IgD-negative memory B cell (primary cell): ENCODE results near the gene PLXNA3. TPM values are rescaled to one million over a fixed set of nuclear protein-coding genes. Genes with fewer than 3 reads are reported as not detected.

Experiments
- H3K27ac Mint-ChIP-seq, 3 donors: one replicate each; pipeline ENCODE4 v1.8.0; 2020 to 2022; ENCODE audit warnings: mild to moderate bottlenecking in 3 of 3, mixed read lengths in 3 of 3, moderate library complexity in 1 of 3
- H3K27me3 Mint-ChIP-seq: one replicate; pipeline ENCODE4 v1.8.0; 2021; ENCODE audit warnings: mixed read lengths
- H3K36me3 Mint-ChIP-seq: one replicate; pipeline ENCODE4 v1.8.0; 2020; ENCODE audit warnings: mild to moderate bottlenecking, mixed read lengths
- H3K4me1 Mint-ChIP-seq, 3 donors: one replicate each; pipeline ENCODE4 v1.8.0; 2020 to 2022; ENCODE audit warnings: mixed read lengths in 3 of 3, mild to moderate bottlenecking in 1 of 3
- H3K4me3 Mint-ChIP-seq, 4 donors: one replicate each; pipeline ENCODE4 v1.8.0; 2020 to 2022; ENCODE audit warnings: mild to moderate bottlenecking in 4 of 4, mixed read lengths in 4 of 4, moderate library complexity in 3 of 4
- H3K9me3 Mint-ChIP-seq, 3 donors: one replicate each; pipeline ENCODE4 v1.8.0; 2020 to 2021; ENCODE audit warnings: mixed read lengths in 3 of 3, mild to moderate bottlenecking in 1 of 3
- polyA plus RNA-seq: library from polyadenylated mRNA; unstranded; fragments of 300-500 nt; fragmentation: Illumina TruSeq; gene quantifications from one replicate; pipeline ENCODE4 v1.2.3, GENCODE V29; 2021

Gene PLXNA3
- polyA plus RNA-seq, 1 donor from 2014 or later = 2.7 TPM

- Mint-ChIP-seq H3K36me3 (peaks cover 3% of the 10 kb centered on the region), H3K9me3 (peaks cover 0 to 2% (median 0%) of the 10 kb centered on the region in 3 donors), H3K4me1 (peaks cover 7 to 16% (median 14%) of the 10 kb centered on the region in 3 donors), H3K4me3 (peak overlapping the region; percentile 84 to 94 (median 90)), H3K27ac (peak overlapping the region in 1 of 3 donors; percentile 90), H3K27me3 (no peaks in the 10 kb centered on the region)
Measured at GRCh38 chrX:154429711-154430110, 28.4 kb upstream of the PLXNA3 start.

DNA sequence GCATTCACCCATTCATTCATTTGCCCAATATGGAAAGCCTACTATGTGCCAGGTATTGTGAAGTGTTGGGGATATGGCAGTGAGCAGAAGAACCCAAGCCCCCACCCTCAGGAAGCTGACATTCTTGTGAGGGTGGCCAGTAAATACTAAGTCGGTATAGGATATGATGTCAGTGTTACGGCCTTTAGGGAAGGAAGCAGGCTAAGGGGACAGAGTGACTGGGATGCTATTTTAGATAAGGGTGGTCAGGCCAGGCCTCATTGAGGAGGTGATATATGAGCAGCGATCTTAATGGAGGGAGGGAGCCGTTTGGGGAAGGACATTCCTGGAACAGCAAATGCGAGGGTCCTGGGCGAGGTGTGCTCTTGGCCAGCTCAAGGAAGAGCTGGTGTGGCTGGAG is 27.6 kb upstream of the PLXNA3 start:
- Mint-ChIP-seq H3K9me3 (peaks cover 0 to 2% (median 0%) of the 10 kb centered on the region in 3 donors), H3K27ac (peak overlapping the region in 2 of 3 donors; percentile 71 to 73), H3K27me3 (no peaks in the 10 kb centered on the region), H3K4me3 (peak overlapping the region in 1 of 4 donors; percentile 48), H3K4me1 (peaks cover 7 to 16% (median 14%) of the 10 kb centered on the region in 3 donors), H3K36me3 (peaks cover 3% of the 10 kb centered on the region)

DNA sequence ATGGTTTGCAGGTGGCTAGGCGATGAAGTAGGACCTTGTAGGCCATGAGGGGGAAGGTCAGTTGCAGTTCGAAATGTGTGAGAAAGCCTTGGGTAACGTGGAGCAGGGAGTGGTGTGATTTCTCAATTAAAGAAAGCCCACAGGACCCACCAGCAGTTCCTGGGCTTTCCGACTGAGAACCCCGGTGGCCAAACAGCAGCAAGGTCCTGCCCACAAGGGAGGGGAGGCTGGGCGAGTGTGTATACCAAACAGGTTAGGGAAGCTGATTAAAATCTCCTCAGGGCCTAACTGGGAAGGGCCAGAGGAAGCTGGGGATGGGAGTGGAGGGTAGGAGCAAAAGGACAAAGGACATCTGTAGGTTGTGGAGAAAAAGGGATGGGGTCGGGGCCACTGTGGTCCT is 27.2 kb upstream of the PLXNA3 start:
- peaks cover 3% of the 10 kb centered on the region for H3K36me3 Mint-ChIP-seq
- H3K27ac Mint-ChIP-seq = peak overlapping the region in 2 of 3 donors; percentile 71 to 73
- peaks cover 0 to 2% (median 0%) of the 10 kb centered on the region in 3 donors for H3K9me3 Mint-ChIP-seq
- no peaks in the 10 kb centered on the region for H3K27me3 Mint-ChIP-seq
- peaks cover 7 to 16% (median 14%) of the 10 kb centered on the region in 3 donors for H3K4me1 Mint-ChIP-seq
- H3K4me3 Mint-ChIP-seq = peak overlapping the region in 2 of 4 donors; percentile 2 to 48

DNA sequence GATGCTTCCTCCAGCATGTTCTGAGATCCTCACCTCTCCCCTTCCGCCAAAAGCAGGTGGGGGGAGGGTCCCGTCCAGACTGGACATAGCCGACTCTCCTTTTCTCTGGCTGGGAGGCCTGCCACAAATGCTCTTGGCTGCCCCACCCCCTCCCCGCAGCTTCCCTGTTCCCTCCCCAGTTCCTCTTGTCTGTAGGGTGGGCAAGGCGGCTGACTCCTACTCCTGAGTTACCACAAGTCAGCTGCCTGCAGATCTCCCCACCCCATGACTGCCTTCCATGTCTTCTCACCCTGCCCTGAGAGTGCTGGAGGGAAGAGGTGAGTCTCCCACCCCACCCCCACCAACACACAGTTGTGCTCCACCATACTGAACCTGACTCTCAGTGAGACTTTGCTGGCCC is 26.7 kb upstream of the PLXNA3 start:
- Mint-ChIP-seq H3K4me3 (no peak overlapping the region), H3K36me3 (peaks cover 3% of the 10 kb centered on the region), H3K4me1 (peaks cover 7 to 17% (median 16%) of the 10 kb centered on the region in 3 donors), H3K27me3 (no peaks in the 10 kb centered on the region), H3K27ac (no peak overlapping the region), H3K9me3 (peaks cover 0 to 2% (median 0%) of the 10 kb centered on the region in 3 donors)

GRCh38 chrX:154432210-154432609 is 25.9 kb upstream of the PLXNA3 start:
- peaks cover 0 to 2% (median 0%) of the 10 kb centered on the region in 3 donors for H3K9me3 Mint-ChIP-seq
- no peak overlapping the region for H3K27ac Mint-ChIP-seq
- peak overlapping the region in 1 of 4 donors; percentile 50 for H3K4me3 Mint-ChIP-seq
- peaks cover 3% of the 10 kb centered on the region for H3K36me3 Mint-ChIP-seq
- no peaks in the 10 kb centered on the region for H3K27me3 Mint-ChIP-seq
- peaks cover 7 to 17% (median 16%) of the 10 kb centered on the region in 3 donors for H3K4me1 Mint-ChIP-seq

DNA sequence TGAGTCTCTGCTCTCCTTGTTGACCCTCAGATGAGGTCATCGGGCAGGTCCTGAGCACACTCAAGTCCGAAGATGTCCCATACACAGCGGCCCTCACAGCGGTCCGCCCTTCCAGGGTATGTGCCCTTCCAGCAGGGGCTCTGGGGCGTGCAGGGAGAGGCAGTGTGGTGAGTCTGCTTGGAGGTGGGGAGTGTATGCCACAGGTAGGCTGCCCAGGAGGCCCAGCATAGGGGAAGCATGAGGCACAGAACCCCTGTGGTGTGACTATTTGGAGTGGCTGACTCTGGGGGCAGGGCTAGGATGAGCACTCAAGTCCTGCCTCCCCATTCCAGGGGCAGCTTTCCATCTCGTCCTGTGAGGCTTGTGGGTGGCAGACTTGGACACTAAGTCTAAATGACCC is 24.5 kb upstream of the PLXNA3 start:
- Mint-ChIP-seq H3K4me3 (peak overlapping the region in 1 of 4 donors; percentile 58), H3K4me1 (peaks cover 7 to 17% (median 16%) of the 10 kb centered on the region in 3 donors), H3K9me3 (no peaks in the 10 kb centered on the region), H3K27ac (peak overlapping the region in 1 of 3 donors; percentile 6), H3K36me3 (peaks cover 3% of the 10 kb centered on the region), H3K27me3 (no peaks in the 10 kb centered on the region)

DNA sequence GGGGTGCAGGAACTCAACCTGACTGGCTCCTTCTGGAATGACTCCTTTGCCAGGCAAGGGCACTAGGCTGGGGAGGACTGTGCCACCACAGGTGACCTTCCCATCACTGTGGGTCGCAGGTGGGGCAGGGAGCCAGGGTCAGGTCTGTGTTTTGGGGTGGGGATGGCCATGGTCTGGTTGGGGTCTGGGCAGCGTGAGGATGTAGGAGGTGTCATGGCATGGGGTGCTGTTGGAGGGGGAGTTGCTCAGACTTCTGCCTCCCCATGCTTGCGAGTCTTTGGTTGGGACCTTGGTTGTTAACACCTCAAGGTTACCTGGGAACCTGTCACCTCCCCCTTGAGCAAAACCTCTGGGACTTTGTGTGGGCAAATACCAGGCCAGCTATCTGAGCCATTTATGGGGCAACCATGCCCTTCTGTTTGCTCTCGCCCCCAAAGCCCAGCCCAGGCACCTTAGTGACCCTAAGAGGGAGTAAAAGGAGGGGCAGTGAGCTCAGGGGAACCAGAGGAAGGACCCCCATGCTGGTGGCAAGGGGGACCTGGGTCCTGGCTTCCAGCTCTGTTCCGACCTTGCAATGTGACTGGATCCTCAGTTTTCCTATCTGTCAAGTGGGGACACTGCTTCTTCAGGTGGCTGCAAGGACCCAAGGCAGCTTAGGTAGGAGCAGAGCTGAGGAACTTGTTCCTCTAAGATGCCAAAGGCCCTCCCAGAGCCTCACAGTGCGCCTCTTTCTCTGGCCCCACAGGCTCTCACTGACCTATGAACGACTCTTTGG is 23.5 kb upstream of the PLXNA3 start:
- Mint-ChIP-seq H3K27ac (peak overlapping the region in 1 of 3 donors; percentile 65), H3K36me3 (peaks cover 3% of the 10 kb centered on the region), H3K4me1 (peaks cover 2 to 12% (median 11%) of the 10 kb centered on the region in 3 donors), H3K4me3 (peak overlapping the region in 1 of 4 donors; percentile 63), H3K27me3 (no peaks in the 10 kb centered on the region), H3K9me3 (no peaks in the 10 kb centered on the region)

GRCh38 chrX:154435171-154435733 is 22.8 kb upstream of the PLXNA3 start:
- no peaks in the 10 kb centered on the region for H3K27me3 Mint-ChIP-seq
- peaks cover 0 to 9% (median 7%) of the 10 kb centered on the region in 3 donors for H3K4me1 Mint-ChIP-seq
- H3K9me3 Mint-ChIP-seq = no peaks in the 10 kb centered on the region
- peak overlapping the region in 2 of 4 donors; percentile 51 to 63 for H3K4me3 Mint-ChIP-seq
- H3K36me3 Mint-ChIP-seq = peaks cover 3% of the 10 kb centered on the region
- peak overlapping the region in 2 of 3 donors; percentile 65 to 78 for H3K27ac Mint-ChIP-seq

- H3K4me3 Mint-ChIP-seq = peak overlapping the region; percentile 67 to 89 (median 78)
- H3K27ac Mint-ChIP-seq = peak overlapping the region; percentile 47 to 93 (median 92)
- H3K4me1 Mint-ChIP-seq = peaks cover 0 to 6% (median 1%) of the 10 kb centered on the region in 3 donors
- H3K36me3 Mint-ChIP-seq = peaks cover 3% of the 10 kb centered on the region
- H3K9me3 Mint-ChIP-seq = no peaks in the 10 kb centered on the region
- H3K27me3 Mint-ChIP-seq = no peaks in the 10 kb centered on the region
Measured at GRCh38 chrX:154436374-154436982, 21.6 kb upstream of the PLXNA3 start.

GRCh38 chrX:154436983-154437752 is 20.9 kb upstream of the PLXNA3 start, which contains the start of gene GDI1:
GDI1 (plus strand) TSS chrX:154437154; CDS start chrX:154437255, 101 bp downstream.
- Mint-ChIP-seq H3K4me3 (peak within 1 kb of the TSS; percentile 78 to 89 (median 86)), H3K27ac (peak within 1 kb of the TSS; percentile 47 to 93 (median 92)), H3K27me3 (no peaks in the 10 kb centered on the region), H3K4me1 (peaks cover 0 to 6% (median 0%) of the 10 kb centered on the region in 3 donors), H3K36me3 (peaks cover 3% of the 10 kb centered on the region), H3K9me3 (no peaks in the 10 kb centered on the region)

- peak overlapping the region in 2 of 3 donors; percentile 72 to 91 for H3K27ac Mint-ChIP-seq
- H3K4me1 Mint-ChIP-seq = peaks cover 0 to 6% (median 0%) of the 10 kb centered on the region in 3 donors
- H3K9me3 Mint-ChIP-seq = no peaks in the 10 kb centered on the region
- H3K4me3 Mint-ChIP-seq = peak overlapping the region; percentile 68 to 86 (median 80)
- no peaks in the 10 kb centered on the region for H3K27me3 Mint-ChIP-seq
- H3K36me3 Mint-ChIP-seq = peaks cover 3% of the 10 kb centered on the region
Measured at GRCh38 chrX:154437971-154438893, 19.8 kb upstream of the PLXNA3 start.

DNA sequence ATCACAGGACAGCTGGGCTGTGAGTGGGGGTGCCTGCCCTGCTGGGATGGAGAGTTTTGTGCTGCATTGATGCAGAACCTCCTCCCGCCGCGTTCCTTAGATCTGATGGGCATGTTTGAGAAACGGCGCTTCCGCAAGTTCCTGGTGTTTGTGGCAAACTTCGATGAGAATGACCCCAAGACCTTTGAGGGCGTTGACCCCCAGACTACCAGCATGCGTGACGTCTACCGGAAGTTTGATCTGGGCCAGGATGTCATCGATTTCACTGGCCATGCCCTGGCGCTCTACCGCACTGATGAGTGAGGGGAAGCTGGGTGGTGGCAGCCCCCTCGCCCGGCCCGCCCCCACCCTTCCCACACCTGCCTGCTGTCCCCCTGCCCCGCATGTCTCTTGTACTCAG is 18.2 kb upstream of the PLXNA3 start:
- Mint-ChIP-seq H3K27ac (peak overlapping the region in 1 of 3 donors; percentile 84), H3K4me1 (peaks cover 0 to 6% (median 2%) of the 10 kb centered on the region in 3 donors), H3K4me3 (peak overlapping the region in 1 of 4 donors; percentile 72), H3K27me3 (no peaks in the 10 kb centered on the region), H3K36me3 (no peaks in the 10 kb centered on the region), H3K9me3 (no peaks in the 10 kb centered on the region)

GRCh38 chrX:154440623-154441357 is 17.3 kb upstream of the PLXNA3 start:
- peaks cover 0 to 6% (median 2%) of the 10 kb centered on the region in 3 donors for H3K4me1 Mint-ChIP-seq

More at GRCh38 chrX:154440623-154441357, 17.3 kb upstream of the PLXNA3 start:
- Mint-ChIP-seq H3K27me3 (no peaks in the 10 kb centered on the region), H3K4me3 (peak overlapping the region in 1 of 4 donors; percentile 72), H3K36me3 (no peaks in the 10 kb centered on the region), H3K9me3 (no peaks in the 10 kb centered on the region), H3K27ac (peak overlapping the region in 1 of 3 donors; percentile 84)
